ENCODE results near the gene CPVL. TPM values are rescaled to one million over a fixed set of nuclear protein-coding genes. Genes with fewer than 3 reads are reported as not detected.

The CPVL gene
- 0.33 and 0.52 TPM in 2 replicates for total RNA-seq

GRCh38 chr7:29146057-29146706, at the start of gene CPVL:
Gene CPVL, minus strand, starts transcription at chr7:29146537. Its CDS starts 25,476 bp downstream, at chr7:29121061.

GRCh38 chr7:29194594-29195427, 48.5 kb upstream of the CPVL start, which contains the start of gene CHN2:
Gene CHN2, plus strand, starts transcription at chr7:29194775.

GRCh38 chr7:28958235-28958979, 187.9 kb downstream of the CPVL start, which contains the start of gene TRIL:
Gene TRIL, minus strand, starts transcription at chr7:28958330. Its CDS starts 284 bp downstream, at chr7:28958046.

Other genes with a start within 250 kb of the CPVL start
- 13.5 and 31.8 TPM in 2 replicates for gene TRIL, start 188.2 kb downstream of the CPVL start, total RNA-seq
- gene CHN2, start 48.2 kb upstream of the CPVL start, total RNA-seq, result 0.34 and 0.65 TPM in 2 replicates

Data from dermis lymphatic vessel endothelial cell (primary cell).